K562 (cell line): ENCODE results near the gene DGCR2. TPM values are rescaled to one million over a fixed set of nuclear protein-coding genes. Genes with fewer than 3 reads are reported as not detected.
A peak's percentile ranks its signal among the peaks of the same experiment; 100 is the strongest.

Experiments
- CHCHD3 ChIP-seq: fragments of 250-450 bp; sonication (Bioruptor Pico); IDR thresholded peaks from 2 replicates; pipeline ENCODE4 v2.1.2; 2022; ENCODE audit warnings: mild to moderate bottlenecking
- CREB1 ChIP-seq, 2 experiments: sonication (generic) in 1 of 2; formaldehyde crosslinking in 1 of 2; IDR thresholded peaks; 2 replicates each; pipeline versions ENCODE4 v1.6.1 to v1.8.0; 2012 to 2022; ENCODE audit warnings: inconsistent platforms in 1 of 2, mild to moderate bottlenecking in 1 of 2, missing genetic modification reagents in 1 of 2, moderate library complexity in 1 of 2
- JUN ChIP-seq, 2 experiments: sonication (generic) in 1 of 2; formaldehyde crosslinking in 1 of 2; IDR thresholded peaks; 2 replicates each; pipeline versions ENCODE4 v1.6.1 to v1.8.0; 2012 to 2022; ENCODE audit warnings: borderline replicate concordance in 2 of 2, mild to moderate bottlenecking in 2 of 2, improper control_type of control experiment in 1 of 2, low read depth in 1 of 2, low read length in 1 of 2, missing genetic modification reagents in 1 of 2
- KLF1 ChIP-seq: fragments of 450-650 bp; IDR thresholded peaks from 2 replicates; pipeline ENCODE4 v1.6.1; 2016; ENCODE audit warnings: missing genetic modification characterization, missing compliant biosample characterization
- MAFG ChIP-seq: fragments of 450-650 bp; conservative IDR thresholded peaks from 2 replicates; pipeline ENCODE4 v1.6.1; 2016; ENCODE audit warnings: missing genetic modification characterization, missing compliant biosample characterization
- RAD51 ChIP-seq: fragments of 450-650 bp; IDR thresholded peaks from 2 replicates; pipeline ENCODE4 v1.7.1; 2016; ENCODE audit warnings: low read depth, mild to moderate bottlenecking, borderline replicate concordance
- SIN3A ChIP-seq, 2 experiments: fragments of 150-350 bp in 1 of 2; IDR thresholded peaks; 2 replicates each; pipeline ENCODE4 v1.6.1; 2011 to 2016; ENCODE audit warnings: borderline replicate concordance in 2 of 2, low read depth in 2 of 2, low read length in 2 of 2, mild to moderate bottlenecking in 2 of 2, moderate library complexity in 2 of 2; ENCODE audit not compliant: control insufficient read depth in 1 of 2
- TCF15 ChIP-seq: fragments of 250-450 bp; sonication (Bioruptor Pico); IDR thresholded peaks from 2 replicates; pipeline ENCODE4 v1.8.0; 2022; ENCODE audit warnings: moderate library complexity, mild to moderate bottlenecking, inconsistent platforms
- TEAD2 ChIP-seq: fragments of 450-650 bp; IDR thresholded peaks from 2 replicates; pipeline ENCODE4 v1.6.1; 2016; ENCODE audit warnings: missing genetic modification characterization, control low read depth, missing compliant biosample characterization
- ZBTB12 ChIP-seq: fragments of 250-450 bp; sonication (Bioruptor Pico); IDR thresholded peaks from 2 replicates; pipeline ENCODE4 v1.4.0; 2020
- ZNF561 ChIP-seq: fragments of 450-650 bp; formaldehyde crosslinking; conservative IDR thresholded peaks from 2 replicates; pipeline ENCODE4 v1.4.0; 2020; ENCODE audit warnings: mild to moderate bottlenecking, moderate library complexity
- ZNF639 ChIP-seq, 2 experiments: fragments of 200-800 bp in 1 of 2; sonication (Bioruptor generic) in 1 of 2; sonication (generic) in 1 of 2; formaldehyde crosslinking in 1 of 2; IDR thresholded peaks in 1 of 2; conservative IDR thresholded peaks in 1 of 2; 2 replicates each; pipeline versions ENCODE4 v1.5.0 to v1.6.1; 2016 to 2020; ENCODE audit warnings: missing compliant biosample characterization in 1 of 2, missing genetic modification characterization in 1 of 2, missing genetic modification reagents in 1 of 2
- polyA plus RNA-seq, 8 experiments: library from polyadenylated mRNA; depleted of rRNA in 4 of 8; stranded (reverse) in 5 of 8; unstranded in 3 of 8; fragments of >200 nt; fragmentation: Nextera tagmentation in 2 of 8; fragmentation: Illumina TruSeq in 1 of 8; extraction: Ambion mirVana in 2 of 8; extraction: Trizol in 1 of 8; gene quantifications; 2 replicates each; pipeline versions ENCODE4 v1.2.1 to v1.2.3, GENCODE V29; 2011 to 2014; ENCODE audit warnings: inconsistent platforms in 1 of 8, missing spikeins in 1 of 8
- total RNA-seq, 7 experiments: library from RNA; depleted of rRNA in 6 of 7; stranded (reverse); fragments of >200 nt in 6 of 7; fragmentation: Illumina TruSeq in 2 of 7; extraction: Trizol in 2 of 7; gene quantifications; 2 replicates each; pipeline versions ENCODE4 v1.2.1 to v1.2.3, GENCODE V29; 2011 to 2021; ENCODE audit warnings: low replicate concordance in 1 of 7
- TF ChIP-seq, protein P1 (sequence below), 2 experiments: IDR thresholded peaks; 2 replicates each; pipeline ENCODE4 v1.6.1; 2012; ENCODE audit warnings: improper control_type of control experiment in 2 of 2, low read depth in 2 of 2, low read length in 2 of 2, borderline replicate concordance in 1 of 2
- TF ChIP-seq, protein P2 (sequence below): sonication (generic); formaldehyde crosslinking; IDR thresholded peaks from 2 replicates; pipeline ENCODE4 v1.8.0; 2022; ENCODE audit warnings: missing genetic modification reagents, mild to moderate bottlenecking, borderline replicate concordance

The DGCR2 gene
- total and polyA plus RNA-seq, 9 of the 15 experiments (the other 6 are each of a cell fraction or from before 2014, with no cell fraction given) = 0.69 to 101 (median 56.4) TPM

- TF ChIP-seq SIN3A (IDR thresholded peaks at IDR 0.05; ENCODE audit: borderline replicate concordance in 2 of 2, control insufficient read depth in 1 of 2, low read depth in 2 of 2, low read length in 2 of 2) = no peak
- TF ChIP-seq ZBTB12 (CRISPR knock-in tag) = no peak
- TF ChIP-seq MAFG (tag) = no peak
- TF ChIP-seq KLF1 = no peak
- no peak for TF ChIP-seq TEAD2 (tag)
- TF ChIP-seq ZNF639 (CRISPR knock-in tag; conservative IDR thresholded peaks at IDR 0.05 in 1 of 2, IDR thresholded peaks at IDR 0.05 in 1 of 2) = 0 out of 4 replicates have a peak, but pooled peaks of 1 of the 2 experiments have one; percentile 1
- TF ChIP-seq, protein P1, sequence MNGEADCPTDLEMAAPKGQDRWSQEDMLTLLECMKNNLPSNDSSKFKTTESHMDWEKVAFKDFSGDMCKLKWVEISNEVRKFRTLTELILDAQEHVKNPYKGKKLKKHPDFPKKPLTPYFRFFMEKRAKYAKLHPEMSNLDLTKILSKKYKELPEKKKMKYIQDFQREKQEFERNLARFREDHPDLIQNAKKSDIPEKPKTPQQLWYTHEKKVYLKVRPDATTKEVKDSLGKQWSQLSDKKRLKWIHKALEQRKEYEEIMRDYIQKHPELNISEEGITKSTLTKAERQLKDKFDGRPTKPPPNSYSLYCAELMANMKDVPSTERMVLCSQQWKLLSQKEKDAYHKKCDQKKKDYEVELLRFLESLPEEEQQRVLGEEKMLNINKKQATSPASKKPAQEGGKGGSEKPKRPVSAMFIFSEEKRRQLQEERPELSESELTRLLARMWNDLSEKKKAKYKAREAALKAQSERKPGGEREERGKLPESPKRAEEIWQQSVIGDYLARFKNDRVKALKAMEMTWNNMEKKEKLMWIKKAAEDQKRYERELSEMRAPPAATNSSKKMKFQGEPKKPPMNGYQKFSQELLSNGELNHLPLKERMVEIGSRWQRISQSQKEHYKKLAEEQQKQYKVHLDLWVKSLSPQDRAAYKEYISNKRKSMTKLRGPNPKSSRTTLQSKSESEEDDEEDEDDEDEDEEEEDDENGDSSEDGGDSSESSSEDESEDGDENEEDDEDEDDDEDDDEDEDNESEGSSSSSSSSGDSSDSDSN (IDR thresholded peaks at IDR 0.05; ENCODE audit: borderline replicate concordance in 1 of 2, low read depth in 2 of 2, low read length in 2 of 2) = no peak
- TF ChIP-seq, protein P2, sequence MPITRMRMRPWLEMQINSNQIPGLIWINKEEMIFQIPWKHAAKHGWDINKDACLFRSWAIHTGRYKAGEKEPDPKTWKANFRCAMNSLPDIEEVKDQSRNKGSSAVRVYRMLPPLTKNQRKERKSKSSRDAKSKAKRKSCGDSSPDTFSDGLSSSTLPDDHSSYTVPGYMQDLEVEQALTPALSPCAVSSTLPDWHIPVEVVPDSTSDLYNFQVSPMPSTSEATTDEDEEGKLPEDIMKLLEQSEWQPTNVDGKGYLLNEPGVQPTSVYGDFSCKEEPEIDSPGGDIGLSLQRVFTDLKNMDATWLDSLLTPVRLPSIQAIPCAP (CRISPR knock-in tag) = no peak
- TF ChIP-seq CREB1 (IDR thresholded peaks at IDR 0.05) = no peak
- TF ChIP-seq CREB1 (CRISPR knock-in tag; IDR thresholded peaks at IDR 0.05) = no peak; the same call in 1 of the 2 replicates
- peak; percentile 61; the same call in 1 of the 2 replicates for TF ChIP-seq JUN (IDR thresholded peaks at IDR 0.05; ENCODE audit: borderline replicate concordance, low read depth, low read length)
- no peak for TF ChIP-seq JUN (CRISPR knock-in tag; IDR thresholded peaks at IDR 0.05; ENCODE audit: borderline replicate concordance)
- TF ChIP-seq ZNF561 = 0 out of 2 replicates have a peak, but pooled peaks have one; percentile 6
- TF ChIP-seq CHCHD3 = 0 out of 2 replicates have a peak, but pooled peaks have one; percentile 35
- no peak for TF ChIP-seq TCF15 (CRISPR knock-in tag)
- TF ChIP-seq RAD51 = no peak
Observed at GRCh38 chr22:19086896-19087295, 35.3 kb downstream of the DGCR2 start (continued).
